ENCODE data around the gene UBE2K. TPM values are rescaled to one million over a fixed set of nuclear protein-coding genes. Genes with fewer than 3 reads are reported as not detected.
"Not testable (repeated sequence)": the region's sequence is repeated elsewhere in the genome, so short reads cannot be mapped to it uniquely, and the experiment has no call there.

Gene UBE2K
- total RNA-seq, 2 donors from 2014 or later: 12.2 to 19.5 TPM

DNA sequence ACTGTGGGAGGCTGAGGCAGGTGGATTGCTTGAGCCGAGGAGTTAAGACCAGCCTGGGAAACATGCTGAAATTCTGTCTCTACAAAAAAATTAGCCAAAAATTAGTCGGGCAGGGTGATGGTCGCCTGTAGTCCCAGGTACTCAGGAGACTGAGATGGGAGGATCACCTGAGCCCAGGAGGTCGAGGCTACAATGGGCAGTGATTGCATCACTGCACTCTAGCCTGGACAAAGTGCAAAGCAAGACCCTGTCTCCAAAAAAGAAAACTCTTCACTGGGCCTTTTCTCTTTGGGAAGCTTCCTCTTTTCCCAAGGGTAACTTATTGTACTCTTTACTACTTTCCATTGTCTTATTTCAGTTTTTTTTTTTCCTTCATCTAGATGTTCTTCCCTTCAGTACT is 88.9 kb downstream of the UBE2K start:
- Histone ChIP-seq H3K27me3 (no peaks in the 10 kb centered on the region), H3K9me3 (no peaks in the 10 kb centered on the region), H3K27ac (no peak overlapping the region), H3K4me1 (no peaks in the 10 kb centered on the region), H3K4me3 (no peak overlapping the region), H3K36me3 (replicated peaks in 1 of 2; ENCODE audit: insufficient read depth in 1 of 2, low read depth in 2 of 2) (no peaks in the 10 kb centered on the region)
- intact Hi-C loops (cut with DNase I): no loop called here
- ATAC-seq: no peak
- TF ChIP-seq POLR2A (IDR thresholded peaks at IDR 0.05): no peak
- TF ChIP-seq, protein P1, sequence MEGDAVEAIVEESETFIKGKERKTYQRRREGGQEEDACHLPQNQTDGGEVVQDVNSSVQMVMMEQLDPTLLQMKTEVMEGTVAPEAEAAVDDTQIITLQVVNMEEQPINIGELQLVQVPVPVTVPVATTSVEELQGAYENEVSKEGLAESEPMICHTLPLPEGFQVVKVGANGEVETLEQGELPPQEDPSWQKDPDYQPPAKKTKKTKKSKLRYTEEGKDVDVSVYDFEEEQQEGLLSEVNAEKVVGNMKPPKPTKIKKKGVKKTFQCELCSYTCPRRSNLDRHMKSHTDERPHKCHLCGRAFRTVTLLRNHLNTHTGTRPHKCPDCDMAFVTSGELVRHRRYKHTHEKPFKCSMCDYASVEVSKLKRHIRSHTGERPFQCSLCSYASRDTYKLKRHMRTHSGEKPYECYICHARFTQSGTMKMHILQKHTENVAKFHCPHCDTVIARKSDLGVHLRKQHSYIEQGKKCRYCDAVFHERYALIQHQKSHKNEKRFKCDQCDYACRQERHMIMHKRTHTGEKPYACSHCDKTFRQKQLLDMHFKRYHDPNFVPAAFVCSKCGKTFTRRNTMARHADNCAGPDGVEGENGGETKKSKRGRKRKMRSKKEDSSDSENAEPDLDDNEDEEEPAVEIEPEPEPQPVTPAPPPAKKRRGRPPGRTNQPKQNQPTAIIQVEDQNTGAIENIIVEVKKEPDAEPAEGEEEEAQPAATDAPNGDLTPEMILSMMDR (IDR thresholded peaks at IDR 0.05): no peak
- DNase-seq: no peak
- 78 to 90% methylated on average over 4 of the region's 4 CpGs for WGBS, 2 donors

GRCh38 chr4:39792128-39792527 is 94.2 kb downstream of the UBE2K start:
- H3K4me1 ChIP-seq: no peaks in the 10 kb centered on the region
- H3K36me3 ChIP-seq (replicated peaks in 1 of 2; ENCODE audit: insufficient read depth in 1 of 2, low read depth in 2 of 2): no peaks in the 10 kb centered on the region
- H3K9me3 ChIP-seq: no peaks in the 10 kb centered on the region
- no peaks in the 10 kb centered on the region for H3K27me3 ChIP-seq
- DNase-seq (no peak), ATAC-seq (no peak)
- no peak overlapping the region for H3K27ac ChIP-seq
- WGBS, 2 donors: 83 to 93% methylated on average over 4 to 5 of the region's 5 CpGs
- TF ChIP-seq, protein P1 (IDR thresholded peaks at IDR 0.05): no peak
- no peak for TF ChIP-seq POLR2A (IDR thresholded peaks at IDR 0.05)
- no peak overlapping the region for H3K4me3 ChIP-seq
- intact Hi-C loops (cut with DNase I): no loop called here

GRCh38 chr4:39792529-39792928 is 94.6 kb downstream of the UBE2K start:
- intact Hi-C loops (cut with DNase I): no loop called here
- Histone ChIP-seq H3K4me3 (no peak overlapping the region), H3K36me3 (replicated peaks in 1 of 2; ENCODE audit: insufficient read depth in 1 of 2, low read depth in 2 of 2) (no peaks in the 10 kb centered on the region), H3K9me3 (no peaks in the 10 kb centered on the region), H3K27me3 (no peaks in the 10 kb centered on the region), H3K4me1 (no peaks in the 10 kb centered on the region), H3K27ac (no peak overlapping the region)
- no peak for ATAC-seq
- WGBS, 2 donors: 74 to 85% methylated on average over 3 of the region's 3 CpGs
- TF ChIP-seq POLR2A (IDR thresholded peaks at IDR 0.05): no peak
- TF ChIP-seq, protein P1 (IDR thresholded peaks at IDR 0.05): no peak
- no peak for DNase-seq

GRCh38 chr4:39792976-39793375 is 95.0 kb downstream of the UBE2K start:
- DNase-seq; H3K4me1 ChIP-seq; H3K27ac ChIP-seq; H3K9me3 ChIP-seq; intact Hi-C loops (cut with DNase I); H3K36me3 ChIP-seq (replicated peaks in 1 of 2; ENCODE audit: insufficient read depth in 1 of 2, low read depth in 2 of 2); H3K4me3 ChIP-seq; H3K27me3 ChIP-seq; ATAC-seq: not testable (repeated sequence)
- 87 to 88% methylated on average over 13 of the region's 13 CpGs for WGBS, 2 donors

DNA sequence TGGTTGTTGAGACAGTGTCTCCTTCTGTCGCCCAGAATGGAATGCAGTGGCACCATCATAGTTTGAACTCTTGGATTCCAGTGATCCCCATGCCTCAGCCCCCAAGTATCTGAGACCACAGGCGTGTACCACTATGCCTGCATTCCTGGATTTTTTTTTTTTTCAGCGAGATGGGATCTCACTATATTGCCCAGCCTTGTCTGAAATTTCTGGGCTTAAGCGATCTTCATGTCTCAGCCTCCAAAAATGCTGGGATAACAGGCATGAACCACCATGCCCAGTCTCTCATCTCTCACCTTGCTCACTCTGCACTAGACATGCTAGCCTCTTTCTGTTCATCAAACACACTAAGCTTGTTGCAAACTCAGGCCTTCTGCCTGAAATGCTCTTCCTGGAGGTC is 104.1 kb downstream of the UBE2K start:
- no peaks in the 10 kb centered on the region for H3K36me3 ChIP-seq (replicated peaks in 1 of 2; ENCODE audit: insufficient read depth in 1 of 2, low read depth in 2 of 2)
- no peaks in the 10 kb centered on the region for H3K27me3 ChIP-seq
- intact Hi-C loops (cut with DNase I): no loop called here
- H3K4me1 ChIP-seq: no peaks in the 10 kb centered on the region
- no peaks in the 10 kb centered on the region for H3K9me3 ChIP-seq
- TF ChIP-seq, protein P1 (IDR thresholded peaks at IDR 0.05): no peak
- TF ChIP-seq POLR2A (IDR thresholded peaks at IDR 0.05): no peak
- no peak overlapping the region for H3K27ac ChIP-seq
- ATAC-seq (no peak), DNase-seq (no peak)
- WGBS, 2 donors: 58 to 63% methylated on average over 4 of the region's 4 CpGs
- no peak overlapping the region for H3K4me3 ChIP-seq

All from body of pancreas (tissue), 4 donors.